Retinal pigment epithelial cell (primary cell): Measurements from ENCODE around the gene FUBP1.
"Not testable (repeated sequence)": the region's sequence is repeated elsewhere in the genome, so short reads cannot be mapped to it uniquely, and the experiment has no call there.

Experiments used
- DNase-seq: peaks from one replicate; pipeline ENCODE4 v3.0.0-alpha.2; 2010; ENCODE audit warnings: low read depth
- H3K4me3 ChIP-seq: 2 replicates; pipeline ENCODE4 v1.5.1; 2011; ENCODE audit warnings: mild to moderate bottlenecking, low read length, control low read depth, moderate library complexity
- CTCF ChIP-seq: conservative IDR thresholded peaks from 2 replicates; pipeline ENCODE4 v1.5.1; 2011; ENCODE audit warnings: low read depth, low read length, control low read depth, inconsistent platforms

The FUBP1 gene

DNA sequence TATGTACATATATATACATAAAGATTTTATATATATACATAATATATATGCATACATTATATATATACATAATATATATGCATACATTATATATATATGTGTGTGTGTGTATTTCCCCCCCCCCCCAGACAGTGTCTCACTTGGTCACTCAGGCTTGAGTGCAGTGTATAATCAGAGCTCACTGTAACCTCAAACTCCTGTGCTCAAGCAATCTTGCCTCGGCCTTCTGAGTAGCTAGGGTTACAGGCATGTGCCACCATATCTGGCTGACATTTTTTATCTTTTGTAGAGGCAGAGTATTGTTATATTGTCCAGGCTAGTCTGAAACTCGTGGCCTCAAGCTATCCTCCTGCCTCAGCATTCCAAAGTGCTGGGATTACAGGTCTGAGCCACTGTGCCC, 9.0 kb upstream of the FUBP1 start:
- no peak for DNase-seq
- no peak overlapping the region for H3K4me3 ChIP-seq
- TF ChIP-seq CTCF = no peak

GRCh38 chr1:77986810-77987209, 7.9 kb upstream of the FUBP1 start:
- H3K4me3 ChIP-seq = no peak overlapping the region
- no peak for TF ChIP-seq CTCF
- no peak for DNase-seq

DNA sequence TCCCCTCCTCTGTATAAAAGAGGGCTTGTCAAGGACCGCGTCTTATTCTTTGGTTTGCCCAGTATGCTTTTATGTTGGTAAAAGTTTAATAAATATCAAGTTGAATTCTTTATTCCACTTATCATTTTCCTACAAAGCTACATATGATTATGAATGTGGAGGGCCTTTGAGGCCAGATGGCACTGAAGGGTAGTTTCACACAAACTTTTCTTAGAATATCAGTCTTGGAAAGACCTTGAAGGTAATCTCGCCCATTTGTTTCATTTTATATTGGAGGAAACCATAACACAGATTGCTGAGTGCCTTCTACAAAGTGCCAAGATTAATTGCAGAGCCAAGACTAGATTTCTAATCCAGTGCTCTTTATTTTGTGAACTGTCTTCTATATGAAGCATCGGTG, 5.8 kb upstream of the FUBP1 start:
- no peak for TF ChIP-seq CTCF
- H3K4me3 ChIP-seq = no peak overlapping the region
- no peak for DNase-seq

DNA sequence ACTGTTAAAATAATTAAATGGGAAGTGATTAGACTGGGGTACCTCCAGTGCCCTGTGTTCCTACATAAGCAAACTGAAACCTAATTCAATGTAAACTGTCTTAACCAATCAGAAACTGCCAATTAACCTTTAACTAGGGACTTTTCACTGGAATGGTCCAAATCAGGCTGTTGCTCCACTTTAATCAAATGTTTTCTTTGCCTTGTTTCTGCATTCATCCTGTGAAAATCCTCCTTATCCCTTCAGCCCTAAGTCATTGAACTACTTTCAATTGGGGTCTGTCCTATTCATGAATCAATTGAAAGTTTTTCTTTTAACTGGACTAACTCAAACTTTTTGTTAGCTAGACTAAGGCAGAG, 5.1 kb upstream of the FUBP1 start:
- H3K4me3 ChIP-seq = no peak overlapping the region

GRCh38 chr1:77983352-77983996, 4.6 kb upstream of the FUBP1 start:
- DNase-seq, H3K4me3 ChIP-seq: not testable (repeated sequence)

More for the DNA sequence above, 5.1 kb upstream of the FUBP1 start:
- no peak for TF ChIP-seq CTCF
- no peak for DNase-seq

- DNase-seq = peak; percentile 86
- H3K4me3 ChIP-seq = peak overlapping the region; percentile 99
- TF ChIP-seq CTCF = no peak
Measured at GRCh38 chr1:77978293-77978968, 441 bp downstream of the FUBP1 start.

DNA sequence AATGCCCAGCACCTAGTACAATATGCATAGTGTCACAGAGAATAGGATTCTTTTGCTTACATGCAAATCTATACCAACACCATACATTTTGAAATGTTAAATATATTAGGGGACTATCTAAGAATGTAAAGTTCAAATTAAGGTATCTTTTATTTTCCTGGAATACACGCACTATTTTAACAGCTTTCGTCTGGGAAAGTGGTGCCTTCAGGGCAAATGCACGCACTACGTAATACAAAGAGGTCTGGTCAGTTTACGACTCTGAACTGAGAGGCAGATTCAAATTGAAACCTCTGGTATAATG, 931 bp downstream of the FUBP1 start:
- no peak for TF ChIP-seq CTCF
- no peak for DNase-seq
- H3K4me3 ChIP-seq = peak overlapping the region; percentile 99
